ENCODE data around the gene HOXD12. TPM values are rescaled to one million over a fixed set of nuclear protein-coding genes. Genes with fewer than 3 reads are reported as not detected.

Gene HOXD12
- polyA plus RNA-seq, 1 donor from 2014 or later, result not detected

DNA sequence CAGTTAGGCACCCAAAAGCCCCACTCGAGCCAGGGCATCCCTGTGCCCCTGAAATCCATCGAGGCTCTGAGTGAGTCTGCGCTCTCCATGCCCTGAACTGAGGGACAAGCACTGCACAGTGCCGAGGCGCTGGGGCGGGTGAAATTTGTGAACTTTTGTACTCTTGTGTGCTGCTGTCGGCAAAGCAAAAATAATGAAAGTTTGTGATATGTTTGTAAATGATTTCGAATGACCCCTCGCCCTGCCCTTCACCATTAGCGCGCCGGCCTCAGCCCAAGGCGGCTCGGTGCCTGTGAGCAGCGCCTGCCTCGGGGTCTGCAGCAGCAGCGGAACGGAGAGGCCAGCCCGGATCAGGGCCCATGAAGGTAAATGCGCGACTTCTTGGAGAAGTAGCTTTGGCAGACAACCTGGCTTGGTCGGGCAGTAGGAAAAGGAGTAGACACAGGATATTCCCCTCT is 49.9 kb downstream of the HOXD12 start:
- Histone ChIP-seq H3K4me3 (ENCODE audit: low read length) (no peak overlapping the region), H3K27ac (ENCODE audit: low read length) (no peak overlapping the region), H3K79me2 (replicated peaks; ENCODE audit: insufficient read depth, low read length) (no peaks in the 10 kb centered on the region), H3K4me2 (ENCODE audit: low read length) (no peak overlapping the region), H2AFZ (ENCODE audit: low read depth, low read length) (no peak overlapping the region), H3K27me3 (ENCODE audit: insufficient read depth, low read depth, low read length) (peaks cover 100% of the 10 kb centered on the region), H3K9ac (ENCODE audit: low read length) (no peak overlapping the region), H3K36me3 (ENCODE audit: insufficient read depth, low read length) (no peaks in the 10 kb centered on the region), H3K9me3 (ENCODE audit: low read length) (peaks cover 5% of the 10 kb centered on the region), H3F3A (ENCODE audit: insufficient read depth, low read length, poor library complexity, severe bottlenecking) (no peaks in the 10 kb centered on the region), H4K20me1 (ENCODE audit: insufficient read depth) (no peaks in the 10 kb centered on the region), H3K9me2 (ENCODE audit: insufficient read depth, low read length) (no peaks in the 10 kb centered on the region)
- TF ChIP-seq EZH2 (IDR thresholded peaks at IDR 0.05; ENCODE audit: borderline replicate concordance, insufficient read depth, low read length, poor library complexity, severe bottlenecking), result peak; percentile 25
- no peak for TF ChIP-seq MXI1 (conservative IDR thresholded peaks at IDR 0.05; ENCODE audit: poor library complexity, severe bottlenecking)
- no peak for TF ChIP-seq TAF1 (IDR thresholded peaks at IDR 0.05; ENCODE audit: low read depth)
- no peak for TF ChIP-seq CTCF (IDR thresholded peaks at IDR 0.05; ENCODE audit: poor library complexity, severe bottlenecking)

GRCh38 chr2:176149939-176150583 is 50.5 kb downstream of the HOXD12 start:
- Histone ChIP-seq H2AFZ (ENCODE audit: low read depth, low read length) (no peak overlapping the region), H4K20me1 (ENCODE audit: insufficient read depth) (no peaks in the 10 kb centered on the region), H3K36me3 (ENCODE audit: insufficient read depth, low read length) (no peaks in the 10 kb centered on the region), H3K9me3 (ENCODE audit: low read length) (peaks cover 10% of the 10 kb centered on the region), H3K27me3 (ENCODE audit: insufficient read depth, low read depth, low read length) (peaks cover 100% of the 10 kb centered on the region), H3K79me2 (replicated peaks; ENCODE audit: insufficient read depth, low read length) (no peaks in the 10 kb centered on the region), H3K4me2 (ENCODE audit: low read length) (no peak overlapping the region), H3K27ac (ENCODE audit: low read length) (no peak overlapping the region), H3K9me2 (ENCODE audit: insufficient read depth, low read length) (no peaks in the 10 kb centered on the region), H3F3A (ENCODE audit: insufficient read depth, low read length, poor library complexity, severe bottlenecking) (no peaks in the 10 kb centered on the region), H3K4me3 (ENCODE audit: low read length) (no peak overlapping the region), H3K9ac (ENCODE audit: low read length) (no peak overlapping the region)
- TF ChIP-seq, protein P1, sequence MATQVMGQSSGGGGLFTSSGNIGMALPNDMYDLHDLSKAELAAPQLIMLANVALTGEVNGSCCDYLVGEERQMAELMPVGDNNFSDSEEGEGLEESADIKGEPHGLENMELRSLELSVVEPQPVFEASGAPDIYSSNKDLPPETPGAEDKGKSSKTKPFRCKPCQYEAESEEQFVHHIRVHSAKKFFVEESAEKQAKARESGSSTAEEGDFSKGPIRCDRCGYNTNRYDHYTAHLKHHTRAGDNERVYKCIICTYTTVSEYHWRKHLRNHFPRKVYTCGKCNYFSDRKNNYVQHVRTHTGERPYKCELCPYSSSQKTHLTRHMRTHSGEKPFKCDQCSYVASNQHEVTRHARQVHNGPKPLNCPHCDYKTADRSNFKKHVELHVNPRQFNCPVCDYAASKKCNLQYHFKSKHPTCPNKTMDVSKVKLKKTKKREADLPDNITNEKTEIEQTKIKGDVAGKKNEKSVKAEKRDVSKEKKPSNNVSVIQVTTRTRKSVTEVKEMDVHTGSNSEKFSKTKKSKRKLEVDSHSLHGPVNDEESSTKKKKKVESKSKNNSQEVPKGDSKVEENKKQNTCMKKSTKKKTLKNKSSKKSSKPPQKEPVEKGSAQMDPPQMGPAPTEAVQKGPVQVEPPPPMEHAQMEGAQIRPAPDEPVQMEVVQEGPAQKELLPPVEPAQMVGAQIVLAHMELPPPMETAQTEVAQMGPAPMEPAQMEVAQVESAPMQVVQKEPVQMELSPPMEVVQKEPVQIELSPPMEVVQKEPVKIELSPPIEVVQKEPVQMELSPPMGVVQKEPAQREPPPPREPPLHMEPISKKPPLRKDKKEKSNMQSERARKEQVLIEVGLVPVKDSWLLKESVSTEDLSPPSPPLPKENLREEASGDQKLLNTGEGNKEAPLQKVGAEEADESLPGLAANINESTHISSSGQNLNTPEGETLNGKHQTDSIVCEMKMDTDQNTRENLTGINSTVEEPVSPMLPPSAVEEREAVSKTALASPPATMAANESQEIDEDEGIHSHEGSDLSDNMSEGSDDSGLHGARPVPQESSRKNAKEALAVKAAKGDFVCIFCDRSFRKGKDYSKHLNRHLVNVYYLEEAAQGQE (IDR thresholded peaks at IDR 0.05; ENCODE audit: borderline replicate concordance), result no peak
- TF ChIP-seq EZH2 (IDR thresholded peaks at IDR 0.05; ENCODE audit: borderline replicate concordance, insufficient read depth, low read length, poor library complexity, severe bottlenecking) (no peak), SMC3 (conservative IDR thresholded peaks at IDR 0.05; ENCODE audit: poor library complexity) (no peak), CTCF (IDR thresholded peaks at IDR 0.05; ENCODE audit: poor library complexity, severe bottlenecking) (no peak), EP300 (conservative IDR thresholded peaks at IDR 0.05; ENCODE audit: poor library complexity, severe bottlenecking) (no peak), MXI1 (conservative IDR thresholded peaks at IDR 0.05; ENCODE audit: poor library complexity, severe bottlenecking) (no peak), POLR2AphosphoS5 (IDR thresholded peaks at IDR 0.05) (no peak), TAF1 (IDR thresholded peaks at IDR 0.05; ENCODE audit: low read depth) (no peak), RAD21 (conservative IDR thresholded peaks at IDR 0.05) (no peak)

All from neural cell (in vitro differentiated cells).